ENCODE results near the gene LAPTM4A.
"Not testable (repeated sequence)": the region's sequence is repeated elsewhere in the genome, so short reads cannot be mapped to it uniquely, and the experiment has no call there.

DNA sequence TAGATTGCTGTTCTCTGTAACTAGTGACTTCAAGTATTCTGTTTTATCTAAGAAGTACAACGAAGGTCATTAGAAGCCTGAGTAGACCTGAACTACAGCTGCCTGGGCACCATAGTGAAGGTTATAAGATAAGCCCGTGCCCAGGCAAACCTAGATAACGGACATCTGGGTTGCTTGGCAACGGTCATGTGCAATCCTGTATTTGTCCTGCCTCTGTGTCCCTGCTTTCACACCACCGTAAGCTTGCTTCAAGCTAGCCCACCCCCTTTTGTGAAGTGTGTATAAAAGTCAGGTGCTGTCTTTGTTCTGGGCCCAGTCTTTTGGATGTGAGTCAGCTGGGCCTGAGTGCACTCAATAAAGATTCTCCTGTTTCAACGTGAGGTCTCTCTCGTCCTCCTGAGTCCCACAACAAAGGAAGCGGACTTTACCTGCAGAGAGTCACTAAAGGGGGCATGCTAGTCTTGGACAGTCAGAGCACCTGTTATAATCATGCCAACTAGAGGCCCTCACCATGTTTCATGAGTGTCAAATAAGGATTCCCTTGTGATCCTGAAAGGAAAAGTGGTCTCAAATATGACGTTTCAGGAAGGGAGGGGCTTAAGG lies 22.7 kb upstream of the LAPTM4A start:
- TF ChIP-seq, protein P1, sequence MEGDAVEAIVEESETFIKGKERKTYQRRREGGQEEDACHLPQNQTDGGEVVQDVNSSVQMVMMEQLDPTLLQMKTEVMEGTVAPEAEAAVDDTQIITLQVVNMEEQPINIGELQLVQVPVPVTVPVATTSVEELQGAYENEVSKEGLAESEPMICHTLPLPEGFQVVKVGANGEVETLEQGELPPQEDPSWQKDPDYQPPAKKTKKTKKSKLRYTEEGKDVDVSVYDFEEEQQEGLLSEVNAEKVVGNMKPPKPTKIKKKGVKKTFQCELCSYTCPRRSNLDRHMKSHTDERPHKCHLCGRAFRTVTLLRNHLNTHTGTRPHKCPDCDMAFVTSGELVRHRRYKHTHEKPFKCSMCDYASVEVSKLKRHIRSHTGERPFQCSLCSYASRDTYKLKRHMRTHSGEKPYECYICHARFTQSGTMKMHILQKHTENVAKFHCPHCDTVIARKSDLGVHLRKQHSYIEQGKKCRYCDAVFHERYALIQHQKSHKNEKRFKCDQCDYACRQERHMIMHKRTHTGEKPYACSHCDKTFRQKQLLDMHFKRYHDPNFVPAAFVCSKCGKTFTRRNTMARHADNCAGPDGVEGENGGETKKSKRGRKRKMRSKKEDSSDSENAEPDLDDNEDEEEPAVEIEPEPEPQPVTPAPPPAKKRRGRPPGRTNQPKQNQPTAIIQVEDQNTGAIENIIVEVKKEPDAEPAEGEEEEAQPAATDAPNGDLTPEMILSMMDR (IDR thresholded peaks at IDR 0.05; ENCODE audit: insufficient read depth, low read depth, low read length), result not testable (repeated sequence)
- TF ChIP-seq EZH2 (IDR thresholded peaks at IDR 0.05; ENCODE audit: insufficient read depth, low read length), result not testable (repeated sequence)
